Measurements from ENCODE around the gene CHMP3.
"Not testable (repeated sequence)": the region's sequence is repeated elsewhere in the genome, so short reads cannot be mapped to it uniquely, and the experiment has no call there.

CHMP3 gene

DNA sequence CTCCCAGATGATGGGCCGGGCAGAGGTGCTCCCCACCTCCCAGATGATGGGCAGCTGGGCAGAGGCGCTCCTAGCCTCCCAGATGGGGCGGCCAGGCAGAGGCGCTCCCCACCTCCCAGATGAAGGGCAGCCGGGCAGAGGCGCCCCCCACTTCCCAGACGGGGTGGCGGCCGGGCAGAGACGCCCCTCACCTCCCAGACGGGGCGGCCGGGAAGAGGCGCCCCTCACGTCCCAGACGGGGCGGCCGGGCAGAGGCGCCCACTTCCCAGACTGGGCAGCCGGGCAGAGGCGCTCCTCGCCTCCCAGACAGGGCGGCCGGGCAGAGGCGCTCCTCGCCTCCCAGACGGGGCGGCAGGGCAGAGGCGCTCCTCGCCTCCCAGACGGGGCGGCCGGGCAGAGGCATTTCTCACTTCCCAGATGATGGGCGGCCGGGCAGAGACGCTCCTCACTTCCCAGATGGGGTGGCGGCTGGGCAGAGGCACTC is 14.3 kb downstream of the CHMP3 start:
- not testable (repeated sequence) for DNase-seq

DNA sequence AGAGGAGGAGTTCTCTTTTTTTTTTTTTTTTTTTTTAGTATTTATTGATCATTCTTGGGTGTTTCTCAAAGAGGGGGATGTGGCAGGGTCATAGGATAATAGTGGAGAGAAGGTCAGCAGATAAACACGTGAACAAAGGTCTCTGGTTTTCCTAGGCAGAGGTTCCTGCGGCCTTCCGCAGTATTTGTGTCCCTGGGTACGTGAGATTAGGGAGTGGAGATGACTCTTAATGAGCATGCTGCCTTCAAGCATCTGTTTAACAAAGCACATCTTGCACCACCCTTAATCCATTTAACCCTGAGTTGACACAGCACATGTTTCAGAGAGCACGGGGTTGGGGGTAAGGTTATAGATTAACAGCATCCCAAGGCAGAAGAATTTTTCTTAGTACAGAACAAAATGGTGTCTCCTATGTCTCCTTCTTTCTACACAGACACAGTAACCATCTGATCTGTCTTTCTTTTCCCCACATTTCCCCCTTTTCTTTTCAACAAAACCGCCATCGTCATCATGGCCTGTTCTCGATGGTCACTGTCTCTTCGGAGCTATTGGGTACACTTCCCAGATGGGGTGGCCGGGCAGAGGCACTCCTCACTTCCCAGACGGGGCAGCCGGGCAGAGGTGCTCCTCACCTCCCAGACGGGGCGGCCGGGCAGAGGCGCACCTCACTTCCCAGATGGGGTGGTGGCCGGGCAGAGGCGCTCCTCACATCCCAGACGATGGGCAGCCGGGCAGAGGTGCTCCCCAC is 14.9 kb downstream of the CHMP3 start:
- not testable (repeated sequence) for DNase-seq

DNA sequence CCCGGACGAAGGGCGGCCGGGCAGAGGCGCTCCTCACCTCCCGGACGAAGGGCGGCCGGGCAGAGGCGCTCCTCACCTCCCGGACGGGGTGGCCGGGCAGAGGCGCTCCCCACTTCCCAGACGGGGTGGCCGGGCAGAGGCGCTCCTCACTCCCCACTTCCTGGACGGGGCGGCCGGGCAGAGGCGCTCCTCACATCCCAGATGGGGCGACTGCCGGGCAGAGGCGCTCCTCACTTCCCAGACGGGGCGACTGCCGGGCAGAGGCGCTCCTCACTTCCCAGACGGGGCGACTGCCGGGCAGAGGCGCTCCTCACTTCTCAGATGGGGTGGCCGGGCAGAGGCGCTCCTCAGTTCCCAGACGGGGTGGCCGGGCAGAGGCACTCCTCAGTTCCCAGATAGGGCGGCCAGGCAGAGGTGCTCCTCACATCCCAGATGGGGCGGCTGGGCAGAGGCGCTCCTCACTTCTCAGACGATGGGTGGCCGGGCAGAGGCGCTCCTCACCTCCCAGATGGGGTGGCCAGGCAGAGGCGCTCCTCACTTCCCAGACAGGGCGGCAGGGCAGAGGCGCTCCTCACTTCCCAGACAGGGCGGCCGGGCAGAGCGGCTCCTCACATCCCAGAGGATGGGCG is 17.8 kb downstream of the CHMP3 start:
- not testable (repeated sequence) for DNase-seq

DNA sequence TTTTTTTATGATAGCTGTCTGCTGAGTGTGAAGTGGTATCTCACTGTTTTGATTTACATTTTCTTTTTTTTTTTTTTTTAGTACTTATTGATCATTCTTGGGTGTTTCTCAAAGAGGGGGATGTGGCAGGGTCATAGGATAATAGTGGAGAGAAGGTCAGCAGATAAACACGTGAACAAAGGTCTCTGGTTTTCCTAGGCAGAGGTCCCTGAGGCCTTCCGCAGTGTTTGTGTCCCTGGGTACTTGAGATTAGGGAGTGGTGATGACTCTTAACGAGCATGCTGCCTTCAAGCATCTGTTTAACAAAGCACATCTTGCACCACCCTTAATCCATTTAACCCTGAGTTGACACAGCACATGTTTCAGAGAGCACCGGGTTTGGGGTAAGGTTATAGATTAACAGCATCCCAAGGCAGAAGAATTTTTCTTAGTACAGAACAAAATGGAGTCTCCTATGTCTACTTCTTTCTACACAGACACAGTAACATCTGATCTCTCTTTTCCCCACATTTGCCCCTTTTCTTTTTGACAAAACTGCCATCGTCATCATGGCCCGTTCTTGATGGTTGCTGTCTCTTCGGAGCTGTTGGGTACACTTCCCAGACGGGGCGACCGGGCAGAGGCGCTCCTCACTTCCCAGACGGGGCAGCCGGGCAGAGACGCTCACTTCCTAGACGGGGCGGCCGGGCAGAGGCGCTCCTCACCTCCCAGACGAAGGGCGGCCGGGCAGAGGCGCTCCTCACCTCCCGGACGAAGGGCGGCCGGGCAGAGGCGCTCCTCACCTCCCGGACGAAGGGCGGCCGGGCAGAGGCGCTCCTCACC is 18.8 kb downstream of the CHMP3 start:
- DNase-seq, result not testable (repeated sequence)

DNA sequence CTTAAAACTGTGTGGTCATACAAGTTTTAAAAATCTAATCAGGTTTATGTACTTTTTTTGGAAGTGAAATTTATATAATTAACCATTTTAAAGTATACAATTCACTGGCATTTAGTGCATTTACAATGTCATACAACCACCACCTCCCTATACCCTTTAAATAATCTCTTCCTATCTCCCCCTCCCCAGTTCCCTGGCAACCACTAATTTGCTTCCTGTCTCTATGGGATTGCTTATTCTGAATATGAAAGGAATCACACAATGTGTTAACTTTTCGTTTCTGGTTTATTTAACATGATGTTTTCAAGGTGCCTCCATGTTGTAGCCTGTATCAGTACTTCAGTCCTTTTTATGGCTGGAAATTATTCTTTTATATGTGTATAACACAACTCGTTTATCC is 19.4 kb downstream of the CHMP3 start:
- no peak for DNase-seq

DNA sequence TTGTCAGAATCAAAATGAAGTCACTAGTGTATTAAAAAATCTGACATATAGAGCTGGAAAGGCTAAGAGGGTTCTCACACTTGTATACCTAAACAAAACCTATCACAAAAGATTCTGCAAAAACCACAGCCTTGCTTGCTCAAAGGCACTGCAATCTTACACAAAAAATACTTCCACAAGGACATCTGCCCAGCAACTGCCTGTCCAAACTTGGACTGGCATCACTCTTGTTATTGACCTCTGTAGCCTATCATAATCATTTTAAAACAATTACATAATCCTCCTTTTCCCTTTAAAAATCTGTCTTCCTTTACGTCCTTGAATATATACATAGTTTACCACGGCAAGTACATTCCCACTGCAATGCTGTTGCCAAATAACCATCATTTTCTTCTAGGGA is 19.9 kb downstream of the CHMP3 start:
- no peak for DNase-seq

DNA sequence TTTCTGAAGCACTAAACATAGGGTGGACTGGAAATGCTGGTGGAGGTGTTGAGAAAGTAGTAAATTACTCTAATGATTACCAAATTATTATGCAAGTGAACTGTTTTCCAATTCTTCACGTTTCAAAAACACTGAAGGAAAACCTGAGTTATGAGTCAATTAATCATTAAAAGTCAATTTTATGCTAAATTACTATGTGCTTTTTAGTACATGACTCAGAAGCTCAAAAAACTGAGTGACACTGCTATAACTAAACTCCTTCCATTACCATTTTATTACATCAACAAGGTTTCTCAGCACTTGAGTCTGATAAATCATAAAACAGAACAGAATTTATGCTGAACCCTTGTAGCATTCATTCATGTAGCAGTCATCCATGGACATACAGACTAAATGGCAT is 20.4 kb downstream of the CHMP3 start:
- no peak for DNase-seq

DNA sequence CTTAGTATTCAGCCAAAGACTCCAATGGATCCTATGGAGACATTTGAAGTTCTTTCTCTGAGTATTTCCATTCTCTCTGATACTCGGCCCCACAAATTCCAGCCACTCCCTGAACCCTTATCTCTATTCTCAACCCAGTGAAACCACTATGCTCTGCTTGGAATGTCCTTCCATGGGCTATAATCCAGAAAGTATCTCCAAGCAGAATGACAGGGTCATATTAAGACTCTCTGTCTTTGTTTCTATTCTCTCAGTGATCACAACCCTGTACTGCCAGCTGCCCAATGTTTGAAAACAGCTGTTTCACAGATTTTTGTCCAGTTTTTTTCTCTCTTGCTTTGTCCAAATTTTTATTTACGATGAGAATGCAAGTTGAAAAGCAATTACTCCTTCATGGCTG is 21.9 kb downstream of the CHMP3 start:
- DNase-seq, result no peak

DNA sequence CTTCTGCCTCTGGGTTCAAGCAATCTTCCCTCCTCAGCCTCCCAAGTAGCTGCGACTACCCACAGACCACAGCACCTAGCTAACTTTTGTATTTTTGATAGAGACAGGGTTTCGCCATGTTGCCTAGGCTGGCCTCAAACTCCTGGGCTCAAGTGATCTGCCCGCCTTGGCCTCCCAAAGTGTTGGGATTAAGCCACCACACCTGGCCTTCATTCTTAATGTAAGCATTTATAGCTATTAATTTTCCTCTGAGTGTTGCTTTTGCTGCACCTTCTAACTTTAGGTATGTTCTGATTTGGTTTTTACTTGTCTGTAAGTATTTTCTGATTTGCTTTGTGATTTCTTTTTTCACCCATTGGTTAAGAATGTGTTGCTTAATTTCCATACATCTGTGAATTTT is 29.7 kb downstream of the CHMP3 start:
- DNase-seq, result no peak

DNA sequence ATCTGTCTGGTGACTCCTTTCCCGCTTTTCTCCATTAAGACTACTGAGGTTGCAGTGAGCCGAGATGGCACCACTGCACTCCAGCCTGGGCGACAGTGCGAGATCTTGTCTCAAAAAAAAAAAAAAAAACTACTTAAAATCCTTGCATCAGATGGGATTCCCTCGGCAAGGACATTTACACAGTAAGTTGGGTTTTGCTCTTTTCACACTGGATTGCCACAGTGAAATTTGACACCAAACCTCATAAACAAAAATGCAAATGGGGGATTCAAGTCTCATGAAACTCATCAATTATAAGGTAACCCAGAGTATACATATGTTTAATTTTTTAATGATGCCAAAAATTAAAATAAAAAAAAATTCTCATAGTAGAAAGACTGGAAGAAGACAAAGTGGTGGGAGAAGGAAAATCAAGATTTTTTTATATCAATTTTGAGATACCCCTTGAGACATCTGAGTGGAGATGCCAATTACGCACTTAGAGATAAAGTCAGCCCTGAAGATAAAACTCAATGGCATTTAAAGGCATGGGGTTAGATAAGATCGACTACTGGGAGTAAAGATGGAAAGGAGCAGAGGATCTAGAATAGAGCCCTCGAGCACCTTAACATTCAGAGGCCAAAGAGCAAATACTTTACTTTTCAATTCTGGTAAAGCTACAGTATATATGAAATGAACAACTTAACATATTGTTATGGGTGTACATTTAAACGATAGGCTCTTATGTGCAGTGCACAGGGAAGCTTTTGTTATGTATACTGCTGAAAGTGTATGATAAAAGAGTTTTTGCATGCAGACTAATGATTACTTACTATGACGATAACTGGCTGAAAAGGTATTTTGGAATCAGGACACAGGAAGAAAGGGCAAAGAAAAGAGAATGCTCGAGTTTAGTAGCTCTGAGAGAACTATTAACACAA is 37.6 kb downstream of the CHMP3 start:
- no peak for DNase-seq

DNA sequence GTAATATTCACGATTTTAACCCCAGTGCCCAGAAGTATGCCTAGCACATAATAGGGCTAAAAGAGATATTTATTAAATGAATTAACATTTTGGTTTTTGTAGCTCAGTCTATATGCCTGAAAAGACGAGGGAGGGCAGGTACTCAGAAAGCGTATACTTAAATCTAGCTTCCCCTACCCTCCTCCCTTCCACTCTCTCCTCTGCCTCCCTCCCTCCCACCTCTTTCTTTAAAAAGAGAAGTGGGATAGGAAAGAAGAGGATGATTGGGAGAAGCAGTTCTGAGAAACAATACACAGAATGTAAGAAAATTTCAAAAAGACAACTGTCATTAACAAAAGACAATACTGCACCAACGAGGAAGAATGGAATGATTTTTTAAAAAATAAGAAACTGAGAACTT is 39.8 kb downstream of the CHMP3 start:
- no peak for DNase-seq

DNA sequence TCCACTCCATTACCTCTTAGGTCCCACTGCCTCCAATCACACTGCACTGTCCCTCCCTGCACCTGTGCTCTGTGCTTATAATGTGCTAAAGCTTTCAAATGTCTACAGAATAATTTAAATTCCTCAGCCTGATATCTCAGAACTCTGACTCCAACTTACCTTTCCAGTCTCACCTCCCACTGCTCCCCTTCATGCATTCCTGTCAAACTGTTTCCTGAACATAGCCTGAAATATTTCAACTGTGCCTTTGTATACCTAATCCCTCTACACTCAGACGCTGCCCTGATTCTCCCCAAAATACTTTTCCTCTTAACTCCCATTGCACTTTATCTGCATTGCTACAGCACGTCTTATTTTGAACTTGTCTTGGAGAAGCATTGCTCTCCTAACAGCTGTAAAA is 40.5 kb downstream of the CHMP3 start:
- DNase-seq, result no peak

DNA sequence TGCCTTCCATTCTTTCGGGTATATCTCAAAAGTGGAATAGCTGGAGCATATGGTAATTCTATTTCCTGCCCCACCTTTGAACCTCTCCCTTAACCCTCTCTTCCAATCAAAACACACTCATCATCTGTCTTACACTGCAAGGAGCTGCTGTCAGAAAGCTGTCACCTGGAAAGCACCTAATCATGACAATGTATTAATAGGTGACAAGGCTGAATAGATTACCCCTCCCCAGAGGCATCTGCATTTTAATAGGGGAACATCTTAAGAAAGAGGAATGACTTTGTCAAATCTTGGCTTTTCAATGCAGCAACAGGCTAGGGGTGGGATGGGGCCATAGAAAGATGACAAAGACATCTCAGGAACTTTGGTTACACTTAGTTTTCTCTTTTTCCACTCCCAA is 41.3 kb downstream of the CHMP3 start:
- DNase-seq, result no peak

DNA sequence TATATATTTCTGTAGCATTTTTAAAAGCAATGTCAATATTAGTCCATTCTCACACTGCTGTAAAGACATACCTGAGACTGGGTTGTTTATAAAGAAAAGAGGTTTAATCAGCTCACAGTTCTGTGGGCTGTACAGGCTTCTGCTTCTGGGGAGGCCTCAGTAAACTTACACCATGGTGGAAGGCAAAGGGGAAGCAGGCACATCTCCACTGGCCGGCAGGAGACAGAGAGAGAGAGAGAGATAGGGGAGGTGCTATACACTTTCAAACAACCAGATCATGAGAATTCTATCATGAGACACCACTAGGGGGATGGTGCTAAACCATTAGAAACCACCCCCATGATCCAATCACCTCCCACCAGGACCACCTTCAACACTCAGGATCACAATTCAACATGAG is 43.1 kb downstream of the CHMP3 start:
- no peak for DNase-seq

DNA sequence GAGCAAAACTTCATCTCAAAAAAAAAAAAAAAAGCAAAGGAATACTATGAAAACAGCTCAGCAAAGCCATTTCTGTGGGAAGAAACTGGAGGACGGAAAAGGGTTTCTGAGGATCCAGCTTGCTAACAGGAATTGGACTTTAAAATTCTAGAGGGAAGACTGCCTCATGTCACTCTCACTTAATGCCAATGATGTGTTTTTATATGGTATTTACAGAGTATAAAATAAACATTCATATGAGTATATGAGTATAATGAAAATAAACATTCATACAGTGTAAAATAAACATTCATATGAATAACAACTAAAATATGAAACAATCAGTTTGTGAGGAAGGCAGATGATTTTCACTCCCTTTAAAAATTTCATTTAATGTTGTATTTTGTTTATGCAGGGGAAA is 43.9 kb downstream of the CHMP3 start:
- no peak for DNase-seq

DNA sequence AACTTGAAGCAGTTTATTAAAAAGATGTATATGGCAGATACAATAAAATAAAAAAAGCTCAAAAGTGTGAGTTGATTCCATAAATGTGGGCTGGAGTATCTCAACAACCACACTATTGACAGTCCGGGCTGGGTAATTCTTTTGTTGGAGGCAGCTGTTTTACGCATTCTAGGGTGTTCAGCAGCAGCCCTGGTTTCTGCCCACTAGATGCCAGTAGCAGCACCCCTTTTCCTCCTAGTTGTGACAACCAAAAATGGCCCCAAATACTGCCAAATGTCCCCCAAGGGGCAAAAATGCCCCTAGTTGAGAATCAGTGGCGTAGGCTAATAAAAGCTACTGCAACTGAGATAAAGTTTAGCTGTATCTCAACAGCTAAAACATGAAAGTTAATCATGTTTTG is 44.8 kb downstream of the CHMP3 start:
- DNase-seq, result no peak

DNA sequence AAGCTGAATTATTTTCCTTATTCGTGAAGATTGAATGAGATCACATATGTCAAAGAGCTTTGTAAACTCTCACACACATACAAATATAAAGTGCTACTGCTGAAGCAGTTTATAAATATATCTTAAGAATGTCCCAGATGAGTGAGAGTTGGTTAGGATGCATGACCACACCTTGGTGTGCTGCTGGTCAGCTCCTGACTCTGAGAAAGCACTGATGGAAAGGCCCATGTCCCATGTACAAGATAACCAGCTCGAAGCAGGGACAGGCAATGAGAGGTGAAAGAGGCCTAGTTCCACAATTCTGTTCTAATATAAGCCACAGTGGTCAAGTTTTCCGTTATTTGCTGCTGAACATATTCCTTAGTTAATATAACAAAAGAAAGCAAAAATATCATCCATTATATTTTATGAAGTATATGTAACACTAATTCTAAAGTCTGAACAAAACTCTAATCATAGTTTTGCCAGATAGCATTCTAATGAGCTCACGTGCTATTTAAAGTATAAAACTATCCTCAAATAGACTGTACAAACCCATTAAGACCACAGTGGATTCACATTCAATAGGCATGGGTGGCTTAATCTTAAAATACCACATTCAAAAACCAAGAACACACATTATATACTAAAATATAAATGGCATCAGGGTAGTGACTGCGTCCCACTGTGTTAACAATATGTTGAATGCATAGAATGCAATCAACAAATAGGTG is 49.1 kb downstream of the CHMP3 start:
- DNase-seq, result no peak

DNA sequence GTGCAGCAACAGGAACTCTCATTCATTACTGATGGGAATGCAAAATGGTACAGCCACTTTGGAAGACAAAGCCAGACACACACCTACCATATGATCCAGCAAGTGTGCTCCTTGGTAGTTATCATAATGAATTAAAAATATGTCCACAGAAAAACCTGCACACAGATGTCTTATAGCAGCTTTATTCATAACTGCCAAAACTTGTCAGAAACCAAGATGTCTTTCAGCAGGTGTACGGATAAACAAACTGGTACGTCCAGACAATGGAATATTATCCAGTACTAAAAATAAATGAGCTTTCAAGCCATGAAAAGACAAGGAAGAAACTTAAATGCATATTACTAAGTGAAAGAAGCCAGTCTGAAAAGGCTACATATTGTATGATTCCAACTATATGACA is 50.4 kb downstream of the CHMP3 start:
- DNase-seq, result no peak

DNA sequence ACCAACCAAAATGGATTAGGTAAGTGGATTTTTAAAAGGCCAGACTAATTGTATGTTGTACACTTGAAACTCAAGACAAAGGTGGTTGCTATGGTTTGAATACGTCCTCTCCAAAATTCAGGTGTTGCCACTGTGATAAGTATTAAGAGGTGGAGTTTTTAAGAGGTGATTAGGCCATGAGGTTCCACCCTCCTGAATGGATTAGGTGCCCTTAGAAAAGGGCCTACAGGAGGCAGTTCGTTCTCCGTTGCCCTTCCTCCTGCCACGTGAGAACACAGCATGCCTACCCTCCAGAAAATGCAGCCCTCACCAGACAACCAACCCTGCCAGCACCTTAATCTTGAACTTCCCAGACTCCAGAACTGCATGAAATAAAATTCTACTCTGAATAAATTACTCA is 51.2 kb downstream of the CHMP3 start:
- no peak for DNase-seq

DNA sequence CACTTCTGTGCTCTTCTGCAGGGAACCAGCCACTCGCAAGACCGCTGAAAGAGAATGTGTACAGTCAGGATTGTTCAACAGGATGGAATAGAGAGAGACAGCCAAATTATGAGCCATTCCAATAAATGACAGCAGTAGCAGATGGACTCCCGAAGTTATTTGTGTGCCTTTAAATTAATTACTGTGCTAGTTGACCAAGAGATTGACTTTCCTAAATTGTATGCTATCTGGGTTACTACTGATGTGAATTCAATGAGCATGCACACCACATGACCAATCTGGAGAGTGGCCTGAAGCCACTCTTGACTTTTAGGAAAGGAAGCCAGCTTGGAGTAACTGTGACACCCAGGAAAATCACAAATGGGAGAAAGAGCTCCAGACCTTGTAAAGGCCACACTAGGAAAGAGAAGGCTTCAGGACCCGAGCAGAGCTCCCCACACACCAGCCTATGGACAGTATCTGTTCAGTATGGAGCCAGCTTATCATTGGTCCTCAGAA is 52.8 kb downstream of the CHMP3 start:
- DNase-seq, result no peak

DNA sequence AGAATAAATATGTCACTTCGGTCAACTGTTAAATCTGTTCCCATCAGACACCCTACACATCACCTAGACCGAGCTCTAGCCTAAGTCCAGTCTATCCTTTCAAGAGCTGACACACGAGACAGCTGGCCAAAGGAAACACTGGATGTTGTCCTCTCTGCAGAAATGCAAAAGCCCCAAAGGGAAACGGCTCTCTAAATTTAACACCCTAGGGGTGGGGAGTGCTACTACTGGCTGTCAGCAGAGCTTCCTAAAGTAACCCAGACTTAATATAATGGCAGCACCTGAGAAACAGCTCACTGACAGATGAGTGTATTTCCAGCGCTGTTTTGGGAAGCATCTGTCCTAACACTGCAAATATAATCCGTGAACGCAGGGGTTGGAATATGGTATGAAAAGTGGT is 55.6 kb downstream of the CHMP3 start:
- DNase-seq, result no peak

All from GOT3 (cell line).